Right renal pelvis (tissue), 4 donors: Measurements from ENCODE around the gene FNDC3A. TPM values are rescaled to one million over a fixed set of nuclear protein-coding genes. Genes with fewer than 3 reads are reported as not detected.
"Not testable (repeated sequence)": the region's sequence is repeated elsewhere in the genome, so short reads cannot be mapped to it uniquely, and the experiment has no call there.

ENCODE experiments used
- DNase-seq, 4 donors: peaks; one replicate each; pipeline ENCODE4 v3.0.0-alpha.2; 2013; ENCODE audit warnings: low read depth in 4 of 4, low spot score in 3 of 4, missing footprints in 1 of 4
- polyA plus RNA-seq, 4 donors: library from polyadenylated mRNA; unstranded; fragments of 120-200 nt; gene quantifications; one replicate each; pipeline ENCODE4 v1.2.1, GENCODE V29; 2013; ENCODE audit not compliant: insufficient read length in 4 of 4

The FNDC3A gene
- polyA plus RNA-seq, 4 donors, result 68.5 to 88.5 (median 81.6) TPM

- peak; percentile 39 to 54 (median 48) for DNase-seq
Measured at GRCh38 chr13:48975101-48975855, 434 bp upstream of the FNDC3A start.

GRCh38 chr13:48976576-48977285, 1.0 kb downstream of the FNDC3A start:
- DNase-seq, result peak in 3 of 4 donors; percentile 59 to 65 (median 61)

- DNase-seq, result no peak
Measured at GRCh38 chr13:48977286-48977625, 1.5 kb downstream of the FNDC3A start.

- no peak for DNase-seq
Measured at GRCh38 chr13:48977973-48978372, 2.3 kb downstream of the FNDC3A start.

- DNase-seq, result no peak
Measured at GRCh38 chr13:48978942-48979601, 3.4 kb downstream of the FNDC3A start.

- no peak for DNase-seq
Measured at GRCh38 chr13:48979892-48980291, 4.2 kb downstream of the FNDC3A start.

GRCh38 chr13:48983331-48983730, 7.6 kb downstream of the FNDC3A start:
- DNase-seq, result no peak

GRCh38 chr13:48985756-48986155, 10.0 kb downstream of the FNDC3A start:
- DNase-seq, result peak in 3 of 4 donors; percentile 25 to 40 (median 30)

- no peak for DNase-seq
Measured at GRCh38 chr13:48990900-48991299, 15.2 kb downstream of the FNDC3A start.

- DNase-seq, result no peak
Measured at GRCh38 chr13:48993150-48993549, 17.4 kb downstream of the FNDC3A start.

- DNase-seq, result no peak
Measured at GRCh38 chr13:48994706-48995105, 19.0 kb downstream of the FNDC3A start.

GRCh38 chr13:48998641-48999292, 23.1 kb downstream of the FNDC3A start:
- no peak for DNase-seq

- DNase-seq, result no peak
Measured at GRCh38 chr13:49000247-49000646, 24.5 kb downstream of the FNDC3A start.

- not testable (repeated sequence) for DNase-seq
Measured at GRCh38 chr13:49018986-49019635, 43.4 kb downstream of the FNDC3A start.

GRCh38 chr13:49020328-49020727, 44.6 kb downstream of the FNDC3A start:
- no peak for DNase-seq

- DNase-seq, result no peak
Measured at GRCh38 chr13:49020940-49021553, 45.3 kb downstream of the FNDC3A start.

GRCh38 chr13:49021953-49022352, 46.2 kb downstream of the FNDC3A start:
- DNase-seq, result no peak

GRCh38 chr13:49022472-49023144, 46.9 kb downstream of the FNDC3A start:
- DNase-seq, result no peak

- no peak for DNase-seq
Measured at GRCh38 chr13:49023431-49023830, 47.7 kb downstream of the FNDC3A start.

GRCh38 chr13:49026851-49027250, 51.1 kb downstream of the FNDC3A start:
- DNase-seq, result no peak
